Activated naive CD4-positive, alpha-beta T cell (primary cell): ENCODE measurements around the gene NBPF26.
A peak's percentile ranks its signal among the peaks of the same experiment; 100 is the strongest.
"Not testable (repeated sequence)": the region's sequence is repeated elsewhere in the genome, so short reads cannot be mapped to it uniquely, and the experiment has no call there.

ENCODE experiments used
- DNase-seq, 4 experiments: peaks; one replicate each; lab custom pipeline; 2025; lab: John Stamatoyannopoulos, UW

The NBPF26 gene

GRCh38 chr1:120723715-120724402, at the start of gene NBPF26:
Gene NBPF26, plus strand, starts transcription at chr1:120723945.
- peak in 3 of 4 experiments; percentile 13 to 50 (median 41) for DNase-seq

GRCh38 chr1:120680106-120680819, 43.5 kb upstream of the NBPF26 start:
- not testable (repeated sequence) for DNase-seq

GRCh38 chr1:120680938-120681337, 42.8 kb upstream of the NBPF26 start:
- DNase-seq, result not testable (repeated sequence)

GRCh38 chr1:120684397-120684796, 39.3 kb upstream of the NBPF26 start:
- DNase-seq, result not testable (repeated sequence)

- DNase-seq, result not testable (repeated sequence)
Observed at GRCh38 chr1:120685622-120686021, 38.1 kb upstream of the NBPF26 start.

GRCh38 chr1:120687250-120687649, 36.5 kb upstream of the NBPF26 start:
- not testable (repeated sequence) for DNase-seq

- DNase-seq, result not testable (repeated sequence)
Observed at GRCh38 chr1:120700807-120701562, 22.8 kb upstream of the NBPF26 start.

- DNase-seq, result not testable (repeated sequence)
Observed at GRCh38 chr1:120723358-120723714, 409 bp upstream of the NBPF26 start.

- not testable (repeated sequence) for DNase-seq
Observed at GRCh38 chr1:120724507-120724906, 762 bp downstream of the NBPF26 start.

- DNase-seq, result not testable (repeated sequence)
Observed at GRCh38 chr1:120728811-120729210, 5.1 kb downstream of the NBPF26 start.

- DNase-seq, result not testable (repeated sequence)
Observed at GRCh38 chr1:120769090-120769489, 45.3 kb downstream of the NBPF26 start.

- DNase-seq, result not testable (repeated sequence)
Observed at GRCh38 chr1:120805452-120805851, 81.7 kb downstream of the NBPF26 start.

GRCh38 chr1:120811822-120812221, 88.1 kb downstream of the NBPF26 start:
- DNase-seq, result not testable (repeated sequence)

GRCh38 chr1:120825051-120825450, 101.3 kb downstream of the NBPF26 start:
- not testable (repeated sequence) for DNase-seq

GRCh38 chr1:120826623-120827022, 102.9 kb downstream of the NBPF26 start:
- not testable (repeated sequence) for DNase-seq

GRCh38 chr1:120844186-120844944, 120.6 kb downstream of the NBPF26 start:
- peak; percentile 60 to 81 (median 73) for DNase-seq

- DNase-seq, result not testable (repeated sequence)
Observed at GRCh38 chr1:120844945-120845330, 121.2 kb downstream of the NBPF26 start.

- DNase-seq, result not testable (repeated sequence)
Observed at GRCh38 chr1:120849400-120850286, 125.9 kb downstream of the NBPF26 start.

GRCh38 chr1:120850287-120850536, 126.5 kb downstream of the NBPF26 start:
- peak in 2 of 4 experiments; percentile 33 to 35 for DNase-seq

GRCh38 chr1:120850537-120851421, 127.0 kb downstream of the NBPF26 start:
- peak; percentile 36 to 80 (median 56) for DNase-seq
